HAP-1 (cell line): ENCODE data around the gene SNX1.

Experiments
- DNase-seq, 2 experiments: peaks; one replicate each; pipeline ENCODE4 v3.0.0-alpha.2; 2016 to 2020; ENCODE audit warnings: low spot score in 2 of 2
- H3K27me3 ChIP-seq: fragments of 250-450 bp; sonication (Bioruptor Pico); 2 replicates; pipeline ENCODE4 v1.5.1; 2020; ENCODE audit warnings: low read depth, mild to moderate bottlenecking, moderate library complexity
- H3K36me3 ChIP-seq: fragments of 250-450 bp; sonication (Bioruptor Pico); replicated peaks from 2 replicates; pipeline ENCODE4 v1.5.1; 2020; ENCODE audit warnings: mild to moderate bottlenecking
- H3K4me1 ChIP-seq: fragments of 250-450 bp; sonication (Bioruptor Pico); 2 replicates; pipeline ENCODE4 v1.5.1; 2020; ENCODE audit warnings: mild to moderate bottlenecking
- H3K4me3 ChIP-seq: fragments of 250-450 bp; sonication (Bioruptor Pico); 2 replicates; pipeline ENCODE4 v1.5.1; 2020; ENCODE audit warnings: mild to moderate bottlenecking, moderate library complexity
- H3K9me3 ChIP-seq: fragments of 250-450 bp; sonication (Bioruptor Pico); 2 replicates; pipeline ENCODE4 v1.5.1; 2020; ENCODE audit warnings: mild to moderate bottlenecking, moderate library complexity
- in situ Hi-C: fragments of 300-500 bp; cut with MboI; formaldehyde crosslinking; loops from 3 replicates; pipeline ENCODE4 v1.14.3; 2020; ENCODE audit warnings: low sequenced_read_pairs, inconsistent platforms, mixed read lengths

Gene SNX1

DNA sequence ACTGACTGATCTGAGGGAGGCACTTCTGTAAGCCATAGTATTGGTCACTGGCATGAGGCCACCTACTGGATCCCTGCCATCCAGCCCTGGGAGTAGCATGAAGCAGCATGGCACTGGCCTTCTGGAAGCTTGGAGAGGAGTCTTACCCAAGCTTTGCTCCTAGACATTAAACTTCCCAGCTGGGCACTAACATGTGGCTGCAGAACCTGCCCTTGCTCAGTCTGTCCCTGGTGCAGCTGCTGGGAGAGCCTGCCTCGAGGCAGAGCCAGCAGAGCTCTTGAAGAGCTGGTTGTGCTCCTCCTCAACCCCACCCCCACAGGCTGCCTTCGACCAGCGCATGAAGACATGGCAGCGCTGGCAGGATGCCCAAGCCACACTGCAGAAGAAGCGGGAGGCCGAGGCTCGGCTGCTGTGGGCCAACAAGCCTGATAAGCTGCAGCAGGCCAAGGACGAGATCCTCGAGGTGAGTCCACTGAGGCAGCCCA is 38.6 kb downstream of the SNX1 start:
- Histone ChIP-seq H3K9me3 (no peaks in the 10 kb centered on the region), H3K27me3 (no peaks in the 10 kb centered on the region), H3K4me1 (no peaks in the 10 kb centered on the region), H3K36me3 (peaks cover 88% of the 10 kb centered on the region), H3K4me3 (no peak overlapping the region)
- in situ Hi-C loops, result no loop called here
- no peak for DNase-seq

DNA sequence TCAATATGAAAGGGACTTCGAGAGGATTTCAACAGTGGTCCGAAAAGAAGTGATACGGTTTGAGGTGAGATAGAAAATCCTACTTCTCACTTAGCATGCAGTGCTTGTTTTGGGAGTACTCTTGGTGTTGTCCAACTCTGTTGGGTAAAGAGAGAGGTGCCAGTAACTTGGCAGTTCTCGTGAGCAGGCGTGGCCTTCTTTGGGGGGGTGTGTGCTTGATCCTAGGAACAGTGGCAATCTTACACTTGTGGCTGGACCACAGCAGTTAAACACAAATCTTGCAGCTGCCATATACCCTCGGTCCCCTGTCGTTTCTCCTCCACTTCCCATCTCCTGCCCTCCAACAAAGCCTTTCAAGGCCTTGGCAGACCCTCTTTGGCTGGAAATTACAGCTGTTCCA is 40.6 kb downstream of the SNX1 start:
- in situ Hi-C loops, result no loop called here
- Histone ChIP-seq H3K27me3 (no peaks in the 10 kb centered on the region), H3K36me3 (peaks cover 69% of the 10 kb centered on the region), H3K4me3 (no peak overlapping the region), H3K4me1 (no peaks in the 10 kb centered on the region), H3K9me3 (no peaks in the 10 kb centered on the region)
- DNase-seq, result no peak

DNA sequence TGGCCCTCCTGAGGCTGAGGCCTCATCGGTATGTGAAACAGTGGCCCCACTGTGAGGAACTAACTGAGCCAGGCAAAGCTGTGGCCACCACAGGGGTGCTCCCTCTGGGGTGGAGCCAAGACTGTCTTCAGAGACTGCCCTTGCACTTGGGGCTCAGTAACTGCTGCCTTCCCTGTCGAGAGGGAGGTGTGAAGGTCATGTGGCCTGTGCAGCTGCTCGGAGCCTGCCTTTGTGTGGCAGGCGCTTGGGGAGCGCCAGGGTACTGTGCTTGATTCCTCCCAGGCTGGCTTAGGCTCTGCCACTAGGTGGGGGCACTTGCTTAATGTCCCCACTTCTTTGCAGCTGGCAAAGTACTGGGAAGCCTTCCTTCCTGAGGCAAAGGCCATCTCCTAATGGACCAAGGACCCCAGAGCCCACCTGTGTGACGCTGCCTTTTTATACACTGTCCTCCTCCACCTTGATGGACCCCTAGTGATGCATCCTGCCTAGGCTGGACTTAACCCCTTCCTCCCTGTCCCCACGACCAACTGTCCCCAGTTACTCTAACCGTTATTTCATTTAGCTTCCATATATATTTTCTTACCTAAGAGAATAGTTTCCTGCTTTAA is 41.5 kb downstream of the SNX1 start:
- in situ Hi-C loops, result no loop called here
- H3K4me3 ChIP-seq, result no peak overlapping the region
- H3K4me1 ChIP-seq, result no peaks in the 10 kb centered on the region
- no peak for DNase-seq
- peaks cover 61% of the 10 kb centered on the region for H3K36me3 ChIP-seq
- H3K9me3 ChIP-seq, result no peaks in the 10 kb centered on the region
- no peaks in the 10 kb centered on the region for H3K27me3 ChIP-seq

DNA sequence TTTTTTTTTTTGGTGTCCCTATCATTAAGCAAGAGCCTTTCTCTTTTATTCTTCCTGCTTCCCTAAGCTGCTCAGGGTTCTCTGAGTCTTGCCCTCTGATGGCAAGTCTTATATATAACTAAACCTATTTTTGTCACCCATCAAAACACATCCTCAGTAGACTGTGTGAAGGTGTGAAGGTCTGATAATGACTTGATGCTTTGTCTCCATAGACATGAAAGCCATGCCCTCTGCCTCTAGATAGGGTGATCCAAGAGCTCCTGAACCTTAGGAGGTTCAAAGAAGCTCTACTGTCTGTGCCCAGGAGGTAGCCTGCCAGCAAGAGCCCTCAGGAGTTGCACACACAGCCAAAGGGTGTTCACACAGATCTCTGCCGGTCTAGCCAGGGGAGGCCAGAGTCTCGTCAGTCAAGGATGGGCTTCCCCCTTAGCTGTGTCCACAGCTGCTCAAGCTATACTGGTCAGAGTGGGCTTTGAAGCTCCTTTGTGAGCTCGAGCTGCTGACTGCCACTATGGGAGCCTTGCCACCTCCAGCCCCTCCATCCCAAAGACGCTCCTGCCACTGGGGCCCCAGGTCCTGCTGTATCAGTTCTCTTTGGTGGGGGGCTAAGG is 42.7 kb downstream of the SNX1 start:
- H3K4me3 ChIP-seq, result no peak overlapping the region
- no peaks in the 10 kb centered on the region for H3K27me3 ChIP-seq
- in situ Hi-C loops, result no loop called here
- H3K36me3 ChIP-seq, result peaks cover 51% of the 10 kb centered on the region
- H3K9me3 ChIP-seq, result no peaks in the 10 kb centered on the region
- DNase-seq, result no peak
- no peaks in the 10 kb centered on the region for H3K4me1 ChIP-seq

DNA sequence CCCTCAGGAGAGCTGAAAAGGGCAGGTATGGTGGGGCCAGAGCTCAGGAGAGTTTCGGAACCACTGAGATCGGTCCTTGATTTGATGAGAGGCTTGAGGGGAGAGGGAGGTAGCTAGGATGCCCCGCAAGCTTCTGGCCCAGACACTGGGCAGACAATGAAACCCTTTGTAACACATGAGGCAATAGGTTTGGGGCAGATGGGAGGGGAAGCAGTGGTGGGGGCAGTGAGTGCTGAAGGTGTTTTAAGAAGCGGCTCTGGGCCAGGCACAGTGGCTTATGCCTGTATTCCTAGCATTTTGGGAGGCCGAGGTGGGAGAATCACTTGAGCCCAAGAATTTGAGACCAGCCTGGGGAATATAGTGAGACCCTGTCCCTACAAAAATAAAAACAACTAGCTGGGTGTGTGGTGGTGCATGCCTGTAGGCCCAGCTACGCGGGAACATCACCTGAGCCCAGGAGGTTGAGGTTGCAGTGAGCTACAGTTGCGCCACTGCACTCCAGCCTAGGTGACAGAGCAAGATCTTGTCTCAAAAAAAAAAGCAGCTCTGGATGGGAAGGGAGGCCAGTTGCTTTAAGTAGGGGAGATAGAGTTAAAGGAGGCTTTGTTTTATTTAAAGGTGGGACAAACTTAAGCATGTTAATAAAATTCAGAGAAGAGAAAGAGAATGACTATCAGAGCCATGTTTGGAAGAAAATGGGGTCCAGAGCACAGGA is 46.2 kb downstream of the SNX1 start:
- in situ Hi-C loops, result no loop called here

DNA sequence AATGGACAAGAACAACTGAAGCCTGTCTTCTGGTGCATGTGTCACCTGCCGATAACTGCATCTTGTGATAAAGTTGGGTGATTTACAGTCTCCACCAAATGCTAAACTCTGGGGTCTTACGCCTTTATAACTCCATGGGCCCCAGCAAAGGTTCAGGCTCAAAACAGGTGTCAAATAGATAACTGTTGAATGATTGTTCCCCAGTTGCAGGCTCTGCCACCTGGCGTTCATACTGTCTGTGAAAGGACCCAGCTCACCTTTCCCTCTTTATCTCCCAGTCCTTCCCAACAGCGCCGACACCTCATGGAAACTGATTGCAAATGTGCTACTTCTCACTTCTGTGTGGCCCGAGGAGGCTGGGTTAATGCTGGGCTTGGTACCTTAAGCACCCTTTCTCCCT is 47.5 kb downstream of the SNX1 start:
- DNase-seq, result no peak
- Histone ChIP-seq H3K4me3 (no peak overlapping the region), H3K36me3 (peaks cover 10% of the 10 kb centered on the region), H3K27me3 (no peaks in the 10 kb centered on the region), H3K9me3 (no peaks in the 10 kb centered on the region), H3K4me1 (no peaks in the 10 kb centered on the region)
- in situ Hi-C loops, result no loop called here

More for the DNA sequence above, 46.2 kb downstream of the SNX1 start:
- peaks cover 20% of the 10 kb centered on the region for H3K36me3 ChIP-seq
- no peak overlapping the region for H3K4me3 ChIP-seq
- H3K27me3 ChIP-seq, result no peaks in the 10 kb centered on the region
- no peaks in the 10 kb centered on the region for H3K4me1 ChIP-seq
- no peaks in the 10 kb centered on the region for H3K9me3 ChIP-seq
- DNase-seq, result no peak

DNA sequence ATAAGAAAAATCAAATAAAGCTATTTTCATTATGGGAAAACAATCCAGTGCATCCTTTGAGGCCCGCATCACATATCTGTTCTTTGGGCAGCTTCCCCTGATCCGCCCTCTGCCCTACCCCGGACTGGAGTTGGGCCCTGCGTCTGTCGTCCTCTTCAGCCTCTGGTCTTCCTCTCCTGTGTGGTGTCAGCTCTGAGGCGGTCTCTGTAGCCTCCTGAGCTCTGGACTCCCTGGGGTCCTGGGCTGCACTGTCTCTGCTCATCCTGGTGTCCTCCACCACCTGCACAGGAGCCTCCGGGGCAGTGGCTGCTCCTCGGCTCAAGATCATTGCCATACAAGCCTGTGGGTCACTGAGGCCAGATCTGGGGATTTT is 48.4 kb downstream of the SNX1 start:
- Histone ChIP-seq H3K27me3 (no peaks in the 10 kb centered on the region), H3K4me3 (no peak overlapping the region), H3K9me3 (no peaks in the 10 kb centered on the region), H3K36me3 (peaks cover 5% of the 10 kb centered on the region; the same call in 1 of the 2 replicates), H3K4me1 (no peaks in the 10 kb centered on the region)
- DNase-seq, result no peak
- in situ Hi-C loops, result no loop called here

DNA sequence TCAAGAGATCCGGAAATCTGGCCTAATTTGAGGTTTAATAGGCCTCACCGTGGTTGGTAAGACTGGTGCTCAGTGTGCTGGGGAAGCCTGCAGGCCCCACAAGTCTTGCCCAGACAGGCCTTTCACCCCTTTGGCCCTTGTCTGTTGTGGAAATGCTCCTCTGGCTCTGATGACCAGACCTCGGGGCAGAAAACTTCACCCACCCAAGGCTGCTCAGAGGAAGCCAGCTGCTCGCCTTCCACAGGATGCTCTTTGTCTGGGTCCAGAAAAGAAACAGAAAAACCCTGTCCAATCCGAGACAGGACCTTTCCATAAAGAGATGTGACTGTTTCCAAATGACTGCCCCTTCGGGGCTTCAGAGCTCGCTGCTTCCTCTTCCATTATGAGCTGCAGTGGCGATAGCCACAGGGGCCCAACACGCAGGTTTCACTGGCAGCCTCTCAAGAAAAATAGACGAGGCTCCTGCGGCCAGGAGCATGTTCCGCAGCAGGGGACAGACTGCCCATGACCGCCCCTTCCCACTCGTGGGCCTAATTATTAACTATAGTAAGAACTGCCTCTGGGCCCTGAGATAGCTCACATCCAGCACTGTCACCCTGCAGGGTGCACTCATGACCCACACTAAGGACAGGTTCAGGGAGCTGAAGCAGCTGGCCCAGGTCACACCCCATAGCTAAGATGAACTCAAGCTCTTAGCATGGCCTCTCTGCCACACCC is 48.9 kb downstream of the SNX1 start:
- H3K36me3 ChIP-seq, result peaks cover 5% of the 10 kb centered on the region; the same call in 1 of the 2 replicates
- H3K27me3 ChIP-seq, result no peaks in the 10 kb centered on the region
- H3K4me1 ChIP-seq, result no peaks in the 10 kb centered on the region
- no peak for DNase-seq
- H3K4me3 ChIP-seq, result no peak overlapping the region
- no peaks in the 10 kb centered on the region for H3K9me3 ChIP-seq
- in situ Hi-C loops, result no loop called here

DNA sequence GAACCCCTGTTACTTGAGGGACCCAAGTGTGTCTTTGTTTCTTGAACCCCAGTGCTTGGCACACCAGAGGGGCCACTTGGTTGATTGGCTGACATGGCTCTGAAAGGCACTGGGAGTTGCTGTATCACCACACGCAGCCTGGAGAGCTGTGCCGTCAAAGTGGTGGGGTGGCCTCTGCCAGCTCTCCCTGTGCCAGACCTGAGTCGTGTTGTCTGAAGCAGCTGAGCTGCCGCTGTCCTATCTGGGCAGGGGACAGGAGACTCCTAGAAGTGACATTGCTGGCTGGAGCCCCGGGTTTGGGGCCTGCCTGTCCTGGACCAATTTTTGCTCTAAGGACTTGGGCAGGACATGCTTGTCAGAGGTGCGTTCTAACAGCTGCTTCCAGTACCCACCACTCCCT is 50.3 kb downstream of the SNX1 start:
- Histone ChIP-seq H3K9me3 (no peaks in the 10 kb centered on the region), H3K36me3 (peaks cover 5% of the 10 kb centered on the region; the same call in 1 of the 2 replicates), H3K4me3 (no peak overlapping the region), H3K4me1 (peaks cover 2% of the 10 kb centered on the region; the same call in 1 of the 2 replicates), H3K27me3 (no peaks in the 10 kb centered on the region)
- in situ Hi-C loops, result no loop called here
- DNase-seq, result no peak

DNA sequence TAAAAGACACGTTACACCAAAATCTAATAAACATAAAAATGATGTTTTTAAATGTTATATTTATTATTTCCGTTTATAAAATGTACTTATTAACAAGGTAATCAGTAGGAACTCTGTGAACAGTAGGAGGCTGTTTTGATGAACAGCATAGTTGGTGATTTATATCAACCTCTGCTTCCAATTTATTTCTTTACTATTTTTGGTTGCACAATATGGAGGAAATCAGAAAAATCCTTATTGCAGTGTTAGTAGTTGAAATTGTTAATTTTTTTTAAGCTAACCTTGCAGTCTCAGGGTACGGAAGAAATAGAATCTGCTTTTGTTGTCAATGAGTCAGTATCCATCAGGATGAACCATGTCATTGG is 50.7 kb downstream of the SNX1 start:
- 0 out of 2 replicates have a peak, but pooled peaks cover 3% of the 10 kb centered on the region for H3K36me3 ChIP-seq
- no peak for DNase-seq
- H3K27me3 ChIP-seq, result no peaks in the 10 kb centered on the region
- H3K4me3 ChIP-seq, result no peak overlapping the region
- H3K9me3 ChIP-seq, result no peaks in the 10 kb centered on the region
- H3K4me1 ChIP-seq, result peaks cover 3% of the 10 kb centered on the region; the same call in 1 of the 2 replicates
- in situ Hi-C loops, result no loop called here

DNA sequence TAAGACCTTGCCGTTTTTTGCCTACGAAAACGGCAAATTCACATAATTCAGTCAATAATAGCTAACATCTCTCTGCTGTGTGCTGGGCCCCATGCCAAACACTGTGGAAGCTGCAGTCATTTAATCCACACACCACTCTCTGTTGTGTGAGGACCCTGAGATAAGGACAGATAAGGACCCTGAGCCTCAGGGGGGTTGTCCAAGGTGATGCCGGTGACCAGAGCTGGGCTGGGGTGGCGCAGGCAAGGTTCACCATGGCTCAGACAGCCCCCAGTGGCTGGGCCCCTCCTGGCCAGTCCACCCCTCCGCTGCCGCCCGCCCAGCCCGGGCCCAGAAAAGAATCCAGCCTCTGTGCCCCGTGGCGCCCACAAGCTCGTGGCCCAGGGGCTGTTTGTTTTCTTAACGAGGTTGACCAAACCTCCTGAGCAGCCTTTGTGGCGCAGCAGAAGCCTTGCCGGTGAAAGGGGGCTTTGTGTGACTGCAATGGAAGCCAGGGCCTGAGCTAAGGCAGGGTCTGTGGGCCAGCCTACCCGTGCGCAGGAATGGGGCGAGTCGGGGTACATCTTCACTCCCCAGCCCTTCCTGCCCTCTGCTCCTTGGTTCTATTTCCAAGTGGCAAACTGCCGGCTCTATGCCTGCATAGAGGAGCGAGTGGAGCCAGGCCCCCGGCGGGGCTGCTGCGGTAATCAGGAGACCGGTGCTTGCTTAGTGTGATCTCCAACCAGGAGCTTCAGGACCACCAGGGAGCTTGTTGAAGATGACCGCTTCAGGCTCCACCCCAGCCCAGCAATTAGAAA is 51.3 kb downstream of the SNX1 start:
- Histone ChIP-seq H3K4me3 (no peak overlapping the region), H3K9me3 (no peaks in the 10 kb centered on the region), H3K4me1 (peaks cover 3% of the 10 kb centered on the region; the same call in 1 of the 2 replicates), H3K36me3 (0 out of 2 replicates have a peak, but pooled peaks cover 3% of the 10 kb centered on the region), H3K27me3 (no peaks in the 10 kb centered on the region)
- in situ Hi-C loops, result no loop called here
- no peak for DNase-seq

DNA sequence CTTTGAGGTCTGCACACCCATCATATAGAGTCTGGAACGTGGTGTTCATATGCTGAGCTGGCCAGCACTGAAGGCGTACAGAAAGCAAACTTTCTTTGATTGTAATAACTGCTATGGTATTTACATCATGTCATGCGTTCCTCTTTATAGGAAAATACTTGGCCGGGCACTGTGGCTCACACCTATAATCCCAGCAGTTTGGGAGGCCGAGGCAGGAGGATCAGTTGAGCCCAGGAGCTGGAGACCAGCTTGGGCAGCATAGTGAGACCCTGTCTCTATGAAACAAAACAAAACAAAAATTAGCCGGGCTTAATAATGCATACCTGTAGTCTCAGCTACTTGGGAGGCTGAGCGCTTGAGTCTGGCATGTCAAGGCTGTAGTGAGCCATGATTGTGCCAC is 52.4 kb downstream of the SNX1 start:
- H3K9me3 ChIP-seq, result no peaks in the 10 kb centered on the region
- H3K36me3 ChIP-seq, result 0 out of 2 replicates have a peak, but pooled peaks cover 3% of the 10 kb centered on the region
- H3K4me1 ChIP-seq, result peaks cover 12% of the 10 kb centered on the region
- DNase-seq, result no peak
- in situ Hi-C loops, result no loop called here
- H3K4me3 ChIP-seq, result no peak overlapping the region
- H3K27me3 ChIP-seq, result no peaks in the 10 kb centered on the region

DNA sequence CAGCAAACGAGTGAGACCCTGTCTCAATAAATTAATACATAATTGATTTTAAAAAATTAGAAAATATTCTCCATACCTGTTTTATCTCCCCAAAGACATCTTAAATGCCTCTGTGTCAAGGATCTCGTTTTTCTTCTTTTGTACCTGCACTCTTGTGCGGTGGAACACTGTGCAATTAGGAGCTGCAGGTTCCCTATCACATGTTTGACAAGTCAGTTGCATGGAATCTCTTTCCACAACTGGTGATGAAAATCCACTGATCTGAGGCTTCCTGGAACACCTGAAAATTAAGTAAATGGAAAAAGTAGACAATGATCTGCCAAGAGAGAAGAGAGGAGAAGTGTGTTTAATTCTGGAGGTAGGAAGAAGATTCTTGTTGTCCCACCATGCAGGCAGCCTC is 52.8 kb downstream of the SNX1 start:
- Histone ChIP-seq H3K27me3 (no peaks in the 10 kb centered on the region), H3K36me3 (peaks cover 3% of the 10 kb centered on the region; the same call in 1 of the 2 replicates), H3K4me3 (no peak overlapping the region), H3K9me3 (no peaks in the 10 kb centered on the region), H3K4me1 (peaks cover 14% of the 10 kb centered on the region)
- in situ Hi-C loops, result no loop called here
- no peak for DNase-seq
